ENCODE measurements around the gene BRINP2. TPM values are rescaled to one million over a fixed set of nuclear protein-coding genes. Genes with fewer than 3 reads are reported as not detected.

The BRINP2 gene
- total RNA-seq, 1 experiment from 2014 or later, result 0.24 TPM

- Mint-ChIP-seq H3K4me1 (no peaks in the 10 kb centered on the region), H3K27me3 (ENCODE audit: low read depth) (no peaks in the 10 kb centered on the region), H3K9me3 (no peaks in the 10 kb centered on the region), H3K27ac (no peak overlapping the region), H3K4me3 (no peak overlapping the region), H3K36me3 (no peaks in the 10 kb centered on the region)
- POLR2A ChIA-PET, result no interaction called here
- CTCF ChIA-PET, result no interaction called here
- ATAC-seq, result no peak
- DNase-seq (ENCODE audit: low spot score), result no peak
- TF ChIP-seq SOX15 (CRISPR knock-in tag; IDR thresholded peaks at IDR 0.05) (no peak), E2F4 (CRISPR knock-in tag; IDR thresholded peaks at IDR 0.05; ENCODE audit: borderline replicate concordance, low read depth) (no peak), PRDM15 (CRISPR knock-in tag; IDR thresholded peaks at IDR 0.05) (no peak)
These were observed 117.2 kb downstream of the BRINP2 start for GRCh38 chr1:177287994-177288393.

GRCh38 chr1:177289532-177289931 is 118.8 kb downstream of the BRINP2 start:
- TF ChIP-seq RELA (CRISPR knock-in tag; IDR thresholded peaks at IDR 0.05; ENCODE audit: borderline replicate concordance), result no peak
- no peak for TF ChIP-seq PRDM15 (CRISPR knock-in tag; IDR thresholded peaks at IDR 0.05)
- TF ChIP-seq AR (CRISPR knock-in tag; IDR thresholded peaks at IDR 0.05), result no peak
- no peak for TF ChIP-seq ESRRA (CRISPR knock-in tag; IDR thresholded peaks at IDR 0.05; ENCODE audit: borderline replicate concordance)
- TF ChIP-seq ATF2 (CRISPR knock-in tag; IDR thresholded peaks at IDR 0.05; ENCODE audit: borderline replicate concordance, low read depth), result no peak
- no peak for TF ChIP-seq ZBTB43 (CRISPR knock-in tag; IDR thresholded peaks at IDR 0.05)
- TF ChIP-seq MYBL2 (CRISPR knock-in tag; IDR thresholded peaks at IDR 0.05), result no peak
- TF ChIP-seq ATF6 (CRISPR knock-in tag; IDR thresholded peaks at IDR 0.05), result no peak
- no peak for TF ChIP-seq SMAD3 (CRISPR knock-in tag; IDR thresholded peaks at IDR 0.05; ENCODE audit: borderline replicate concordance)
- no peak for TF ChIP-seq TCF7 (CRISPR knock-in tag; IDR thresholded peaks at IDR 0.05; ENCODE audit: low read depth)
- no peak for TF ChIP-seq NFYB (CRISPR knock-in tag; conservative IDR thresholded peaks at IDR 0.05; ENCODE audit: low read depth)
- no peak for TF ChIP-seq GTF2I (CRISPR knock-in tag; conservative IDR thresholded peaks at IDR 0.05)
- Mint-ChIP-seq H3K36me3 (no peaks in the 10 kb centered on the region), H3K9me3 (peaks cover 2% of the 10 kb centered on the region), H3K27me3 (ENCODE audit: low read depth) (no peaks in the 10 kb centered on the region), H3K4me1 (no peaks in the 10 kb centered on the region), H3K27ac (no peak overlapping the region), H3K4me3 (no peak overlapping the region)
- ChIA-PET CTCF (no interaction called here), POLR2A (no interaction called here)
- ATAC-seq (no peak), DNase-seq (ENCODE audit: low spot score) (no peak)
